T-helper 2 cell treated with Interferon-gamma antibody and Interleukin-4, amounts not matched to agents 5 μg/mL and 100 μg/mL, for 36 hours (primary cell): ENCODE results near the gene SLCO4A1.
A peak's percentile ranks its signal among the peaks of the same experiment; 100 is the strongest.

Source experiments
- DNase-seq: peaks from one replicate; pipeline ENCODE4 v3.0.0; 2021; ENCODE audit warnings: low spot score
- H3K27ac Mint-ChIP-seq: one replicate; pipeline ENCODE4 v1.8.0; 2021; ENCODE audit warnings: mild to moderate bottlenecking, mixed read lengths
- H3K27me3 Mint-ChIP-seq: one replicate; pipeline ENCODE4 v1.8.0; 2021; ENCODE audit warnings: low read depth, mixed read lengths
- H3K36me3 Mint-ChIP-seq: one replicate; pipeline ENCODE4 v1.8.0; 2021; ENCODE audit warnings: low read depth, mixed read lengths
- H3K4me1 Mint-ChIP-seq: one replicate; pipeline ENCODE4 v1.8.0; 2021; ENCODE audit warnings: low read depth, mixed read lengths
- H3K4me3 Mint-ChIP-seq: one replicate; pipeline ENCODE4 v1.8.0; 2022; ENCODE audit warnings: mild to moderate bottlenecking, moderate library complexity, mixed read lengths
- H3K9me3 Mint-ChIP-seq: one replicate; pipeline ENCODE4 v1.8.0; 2021; ENCODE audit warnings: mixed read lengths

The SLCO4A1 gene

DNA sequence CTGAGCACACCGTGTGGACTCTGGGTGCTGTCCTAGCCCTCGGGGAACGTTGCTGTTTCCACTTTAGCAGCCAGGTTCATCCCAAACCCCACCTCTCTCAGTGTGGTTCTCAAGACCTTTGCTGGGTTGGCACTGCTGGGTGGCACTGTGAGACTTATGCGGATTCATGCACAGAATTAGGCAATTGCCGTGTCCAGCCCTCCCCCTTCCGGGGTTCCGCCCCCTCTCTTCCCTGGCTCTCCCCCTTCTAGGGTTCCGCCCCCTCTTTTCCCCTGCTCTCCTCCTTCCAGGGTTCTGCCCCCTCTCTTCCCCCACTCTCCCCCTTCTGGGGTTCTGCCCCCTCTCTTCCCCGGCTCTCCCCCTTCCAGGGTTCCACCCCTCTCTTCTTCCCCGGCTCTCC, 39.8 kb upstream of the SLCO4A1 start:
- H3K4me3 Mint-ChIP-seq, result peak overlapping the region; percentile 84
- peaks cover 19% of the 10 kb centered on the region for H3K27me3 Mint-ChIP-seq
- H3K9me3 Mint-ChIP-seq, result no peaks in the 10 kb centered on the region
- H3K27ac Mint-ChIP-seq, result peak overlapping the region; percentile 90
- DNase-seq, result peak; percentile 32
- peaks cover 48% of the 10 kb centered on the region for H3K4me1 Mint-ChIP-seq
- H3K36me3 Mint-ChIP-seq, result no peaks in the 10 kb centered on the region

DNA sequence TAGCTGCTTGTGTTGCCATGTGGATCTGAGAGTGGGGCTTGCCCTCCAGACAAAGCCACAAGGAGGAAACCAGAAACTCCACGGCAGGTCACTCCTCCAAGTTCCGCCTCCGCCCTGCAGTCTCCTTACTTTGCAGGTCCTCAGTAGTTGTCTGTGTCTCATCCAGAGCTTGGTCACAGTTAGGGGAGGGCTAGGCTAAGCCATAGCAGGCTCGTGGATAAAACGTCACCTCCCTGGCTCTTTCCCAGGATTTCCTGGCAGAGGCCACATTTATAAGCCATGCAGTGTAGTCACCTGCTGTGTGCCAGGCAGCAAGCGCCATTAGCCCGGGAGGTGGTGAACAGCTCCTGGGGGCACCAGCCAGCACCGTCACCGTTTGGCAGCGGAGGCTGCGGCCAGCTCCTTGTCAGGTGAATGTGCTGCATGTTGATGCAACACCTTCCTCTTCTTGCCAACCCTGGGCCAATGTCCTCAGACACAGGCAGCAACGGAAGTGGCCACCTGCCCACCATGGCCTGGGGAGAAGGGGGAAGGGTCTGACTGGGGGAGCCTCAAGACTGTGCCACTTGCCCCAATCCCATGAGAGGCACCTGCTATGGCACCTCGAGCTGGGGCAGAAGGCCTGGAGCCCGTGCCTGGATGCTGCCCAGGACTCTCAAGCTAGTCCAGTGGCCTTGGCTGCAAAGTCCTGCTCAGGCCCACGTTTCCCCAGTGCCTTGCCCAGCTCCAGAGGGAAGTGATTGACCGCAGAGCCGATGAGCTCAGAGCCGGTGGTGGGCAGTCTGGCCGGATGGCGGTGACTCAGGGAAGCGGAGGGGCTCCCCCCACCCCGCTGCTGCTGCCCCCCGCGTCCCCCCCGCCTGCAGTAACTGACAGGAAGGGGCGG, 39.0 kb upstream of the SLCO4A1 start:
- Mint-ChIP-seq H3K36me3 (no peaks in the 10 kb centered on the region), H3K27ac (peak overlapping the region; percentile 90)
- DNase-seq, result peak; percentile 73

GRCh38 chr20:62603907-62604785, 38.2 kb upstream of the SLCO4A1 start:
- Mint-ChIP-seq H3K36me3 (no peaks in the 10 kb centered on the region), H3K4me3 (peak overlapping the region; percentile 50), H3K9me3 (no peaks in the 10 kb centered on the region), H3K4me1 (peaks cover 33% of the 10 kb centered on the region), H3K27me3 (peaks cover 9% of the 10 kb centered on the region), H3K27ac (peak overlapping the region; percentile 72)
- DNase-seq, result no peak

More for the DNA sequence above, 39.0 kb upstream of the SLCO4A1 start:
- Mint-ChIP-seq H3K4me1 (peaks cover 42% of the 10 kb centered on the region), H3K27me3 (peaks cover 12% of the 10 kb centered on the region), H3K4me3 (peak overlapping the region; percentile 84), H3K9me3 (no peaks in the 10 kb centered on the region)

GRCh38 chr20:62604796-62605195, 37.5 kb upstream of the SLCO4A1 start:
- Mint-ChIP-seq H3K9me3 (no peaks in the 10 kb centered on the region), H3K27ac (no peak overlapping the region), H3K4me1 (peaks cover 31% of the 10 kb centered on the region), H3K27me3 (peaks cover 9% of the 10 kb centered on the region), H3K4me3 (no peak overlapping the region), H3K36me3 (no peaks in the 10 kb centered on the region)
- no peak for DNase-seq

DNA sequence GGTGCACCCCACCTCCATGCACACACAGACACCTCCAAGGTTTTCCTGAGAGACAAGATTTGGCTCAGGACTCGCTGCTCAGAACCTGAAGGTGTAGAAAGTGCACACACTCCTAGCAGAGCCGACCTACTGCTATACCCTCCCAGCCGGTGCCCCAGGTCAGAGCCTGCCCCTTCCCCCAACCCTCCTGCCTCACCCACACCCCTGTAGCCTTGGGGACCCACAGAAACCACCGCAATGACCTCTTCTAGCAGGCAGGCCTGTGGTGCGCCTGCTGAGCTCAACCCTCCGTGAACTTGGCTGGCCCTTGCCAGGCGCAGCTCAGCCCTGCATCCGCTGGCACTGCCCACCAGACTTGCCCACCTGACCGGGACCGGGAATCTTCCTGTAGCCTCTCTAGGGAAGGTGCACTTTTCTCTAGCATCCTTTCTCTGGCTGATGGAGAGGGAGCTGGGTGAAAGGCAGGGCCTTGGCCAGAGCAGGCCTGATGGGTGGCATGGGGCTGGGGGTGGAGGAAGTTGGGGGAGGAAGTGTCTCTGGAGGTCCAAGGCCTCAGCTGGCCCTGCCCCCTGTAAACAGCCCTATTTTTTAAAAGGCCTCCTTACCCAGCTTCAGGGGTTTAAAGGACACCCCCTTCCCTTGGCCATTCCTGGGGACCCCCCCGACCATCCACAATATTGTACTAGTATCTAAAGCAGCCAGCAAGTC, 36.9 kb upstream of the SLCO4A1 start:
- Mint-ChIP-seq H3K36me3 (no peaks in the 10 kb centered on the region), H3K4me3 (no peak overlapping the region), H3K9me3 (peaks cover under 1% of the 10 kb centered on the region), H3K27me3 (peaks cover 9% of the 10 kb centered on the region), H3K27ac (peak overlapping the region; percentile 45), H3K4me1 (peaks cover 29% of the 10 kb centered on the region)
- DNase-seq, result no peak

- Mint-ChIP-seq H3K27me3 (peaks cover 10% of the 10 kb centered on the region), H3K9me3 (peaks cover 5% of the 10 kb centered on the region), H3K36me3 (no peaks in the 10 kb centered on the region), H3K4me3 (no peak overlapping the region), H3K4me1 (peaks cover 26% of the 10 kb centered on the region), H3K27ac (no peak overlapping the region)
- no peak for DNase-seq
Observed at GRCh38 chr20:62606016-62606415, 36.3 kb upstream of the SLCO4A1 start.

DNA sequence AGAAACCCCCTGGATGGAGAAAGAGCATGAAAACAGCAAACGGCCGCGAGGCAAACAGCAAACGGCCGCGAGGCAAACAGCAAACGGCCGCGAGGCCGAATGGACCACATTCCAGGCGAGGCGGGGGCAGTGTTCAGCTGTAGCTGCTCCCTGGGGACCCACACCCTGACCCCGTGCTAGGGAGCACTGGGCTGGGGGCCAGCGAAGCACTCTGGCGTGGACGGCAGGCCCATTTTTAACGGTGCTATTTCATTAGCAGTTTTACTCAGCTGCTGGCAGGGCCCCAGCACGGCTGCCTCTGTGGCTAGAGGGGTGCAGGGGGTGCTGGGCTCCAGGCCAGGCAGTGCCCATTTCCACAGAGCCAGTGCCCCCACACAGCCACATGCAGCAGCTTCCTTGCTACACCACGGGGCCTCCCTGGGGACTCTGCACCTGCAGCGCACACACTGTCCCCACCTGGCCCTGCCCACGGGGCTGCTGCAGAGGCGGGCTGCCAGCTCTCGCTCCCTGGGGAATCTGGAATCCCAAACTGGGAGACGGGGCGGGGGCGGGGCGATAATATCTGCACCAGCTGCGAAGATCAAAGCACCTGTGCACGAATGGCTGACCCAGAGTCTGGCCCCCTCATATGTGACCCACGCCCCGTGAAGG, 35.6 kb upstream of the SLCO4A1 start:
- Mint-ChIP-seq H3K27ac (no peak overlapping the region), H3K27me3 (peaks cover 10% of the 10 kb centered on the region)

GRCh38 chr20:62607366-62608217, 34.7 kb upstream of the SLCO4A1 start:
- Mint-ChIP-seq H3K27me3 (peaks cover 8% of the 10 kb centered on the region), H3K4me1 (peaks cover 13% of the 10 kb centered on the region), H3K4me3 (no peak overlapping the region), H3K27ac (no peak overlapping the region), H3K9me3 (peaks cover 5% of the 10 kb centered on the region), H3K36me3 (no peaks in the 10 kb centered on the region)
- DNase-seq, result no peak

More for the DNA sequence above, 35.6 kb upstream of the SLCO4A1 start:
- Mint-ChIP-seq H3K36me3 (no peaks in the 10 kb centered on the region), H3K4me1 (peaks cover 22% of the 10 kb centered on the region), H3K4me3 (no peak overlapping the region), H3K9me3 (peaks cover 5% of the 10 kb centered on the region)
- no peak for DNase-seq

- DNase-seq, result no peak
- Mint-ChIP-seq H3K9me3 (peaks cover 5% of the 10 kb centered on the region), H3K4me1 (peaks cover 7% of the 10 kb centered on the region), H3K27ac (no peak overlapping the region), H3K36me3 (no peaks in the 10 kb centered on the region), H3K4me3 (no peak overlapping the region), H3K27me3 (peaks cover 11% of the 10 kb centered on the region)
Observed at GRCh38 chr20:62608218-62608565, 34.1 kb upstream of the SLCO4A1 start.

DNA sequence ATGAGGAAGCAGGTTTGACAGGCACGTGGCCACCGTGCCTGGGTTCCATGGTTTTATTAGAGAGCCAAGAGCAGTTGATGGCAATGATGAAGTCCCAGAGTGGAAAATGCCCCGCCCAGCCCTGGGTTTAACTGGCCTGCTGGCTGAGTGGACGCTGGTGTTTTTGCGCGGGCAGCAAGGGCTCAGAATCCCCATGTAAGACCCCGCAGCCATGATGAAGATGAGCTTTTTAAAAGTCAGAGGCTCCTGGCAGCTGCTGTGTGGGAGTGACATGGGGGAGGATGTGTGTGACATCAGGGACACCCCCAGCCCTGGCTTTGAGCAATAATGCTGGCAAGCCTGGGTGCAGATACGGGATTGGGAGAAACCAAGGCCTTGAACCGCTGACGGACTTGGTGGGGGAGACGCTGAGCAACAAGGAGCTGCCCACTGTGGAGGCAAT, 33.0 kb upstream of the SLCO4A1 start:
- peaks cover 15% of the 10 kb centered on the region for H3K27me3 Mint-ChIP-seq
- no peak for DNase-seq
- H3K27ac Mint-ChIP-seq, result no peak overlapping the region
- no peaks in the 10 kb centered on the region for H3K36me3 Mint-ChIP-seq
- peaks cover 5% of the 10 kb centered on the region for H3K9me3 Mint-ChIP-seq
- peaks cover 6% of the 10 kb centered on the region for H3K4me1 Mint-ChIP-seq
- H3K4me3 Mint-ChIP-seq, result no peak overlapping the region

GRCh38 chr20:62609811-62610757, 32.2 kb upstream of the SLCO4A1 start:
- H3K4me3 Mint-ChIP-seq, result no peak overlapping the region
- H3K27ac Mint-ChIP-seq, result no peak overlapping the region
- H3K36me3 Mint-ChIP-seq, result no peaks in the 10 kb centered on the region

GRCh38 chr20:62611012-62611411, 31.3 kb upstream of the SLCO4A1 start:
- Mint-ChIP-seq H3K27me3 (peaks cover 15% of the 10 kb centered on the region), H3K4me3 (no peak overlapping the region), H3K9me3 (peaks cover 5% of the 10 kb centered on the region), H3K4me1 (peaks cover 3% of the 10 kb centered on the region), H3K36me3 (no peaks in the 10 kb centered on the region), H3K27ac (no peak overlapping the region)
- DNase-seq, result no peak

More at GRCh38 chr20:62609811-62610757, 32.2 kb upstream of the SLCO4A1 start:
- Mint-ChIP-seq H3K27me3 (peaks cover 15% of the 10 kb centered on the region), H3K4me1 (peaks cover 6% of the 10 kb centered on the region), H3K9me3 (peaks cover 5% of the 10 kb centered on the region)
- no peak for DNase-seq
